ENCODE measurements around the gene SYPL1. TPM values are rescaled to one million over a fixed set of nuclear protein-coding genes. Genes with fewer than 3 reads are reported as not detected.

The SYPL1 gene
- polyA plus RNA-seq, 1 donor from 2014 or later = 17.4 TPM

DNA sequence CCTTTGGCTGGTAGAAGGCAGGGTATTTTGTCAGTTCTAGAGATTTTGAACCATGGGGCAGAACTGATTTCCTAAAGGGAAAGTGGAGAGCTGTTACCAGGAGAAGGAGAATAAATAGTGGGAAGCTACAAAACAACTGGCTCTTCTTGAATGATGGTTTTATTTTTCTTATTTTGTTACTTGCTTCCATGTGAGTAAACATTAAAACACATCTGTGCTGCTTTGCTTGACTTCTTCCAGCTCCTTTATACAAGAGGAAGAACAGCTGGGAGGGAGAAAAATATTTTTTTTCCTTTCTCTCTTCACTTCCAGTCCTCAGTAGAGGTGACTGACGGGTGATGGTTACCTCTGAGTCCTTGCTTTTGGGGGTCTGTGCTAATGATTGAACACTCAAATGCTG is 30.0 kb upstream of the SYPL1 start:
- Histone ChIP-seq H3K9me2 (ENCODE audit: insufficient read depth, low read length) (no peaks in the 10 kb centered on the region), H4K20me1 (ENCODE audit: insufficient read depth) (no peaks in the 10 kb centered on the region), H3F3A (ENCODE audit: insufficient read depth, low read length, poor library complexity, severe bottlenecking) (no peaks in the 10 kb centered on the region), H3K4me3 (ENCODE audit: low read length) (no peak overlapping the region), H3K9ac (ENCODE audit: low read length) (no peak overlapping the region), H3K79me2 (replicated peaks; ENCODE audit: insufficient read depth, low read length) (no peaks in the 10 kb centered on the region), H3K27ac (ENCODE audit: low read length) (no peak overlapping the region), H2AFZ (ENCODE audit: low read depth, low read length) (no peak overlapping the region), H3K36me3 (ENCODE audit: insufficient read depth, low read length) (no peaks in the 10 kb centered on the region), H3K27me3 (ENCODE audit: insufficient read depth, low read depth, low read length) (no peaks in the 10 kb centered on the region), H3K4me2 (ENCODE audit: low read length) (no peak overlapping the region), H3K9me3 (ENCODE audit: low read length) (no peaks in the 10 kb centered on the region)
- TF ChIP-seq MXI1 (conservative IDR thresholded peaks at IDR 0.05; ENCODE audit: poor library complexity, severe bottlenecking) (no peak), EP300 (conservative IDR thresholded peaks at IDR 0.05; ENCODE audit: poor library complexity, severe bottlenecking) (no peak), TAF1 (IDR thresholded peaks at IDR 0.05; ENCODE audit: low read depth) (no peak), POLR2AphosphoS5 (IDR thresholded peaks at IDR 0.05) (no peak), SMC3 (conservative IDR thresholded peaks at IDR 0.05; ENCODE audit: poor library complexity) (no peak), EZH2 (IDR thresholded peaks at IDR 0.05; ENCODE audit: borderline replicate concordance, insufficient read depth, low read length, poor library complexity, severe bottlenecking) (no peak)
- TF ChIP-seq, protein P1, sequence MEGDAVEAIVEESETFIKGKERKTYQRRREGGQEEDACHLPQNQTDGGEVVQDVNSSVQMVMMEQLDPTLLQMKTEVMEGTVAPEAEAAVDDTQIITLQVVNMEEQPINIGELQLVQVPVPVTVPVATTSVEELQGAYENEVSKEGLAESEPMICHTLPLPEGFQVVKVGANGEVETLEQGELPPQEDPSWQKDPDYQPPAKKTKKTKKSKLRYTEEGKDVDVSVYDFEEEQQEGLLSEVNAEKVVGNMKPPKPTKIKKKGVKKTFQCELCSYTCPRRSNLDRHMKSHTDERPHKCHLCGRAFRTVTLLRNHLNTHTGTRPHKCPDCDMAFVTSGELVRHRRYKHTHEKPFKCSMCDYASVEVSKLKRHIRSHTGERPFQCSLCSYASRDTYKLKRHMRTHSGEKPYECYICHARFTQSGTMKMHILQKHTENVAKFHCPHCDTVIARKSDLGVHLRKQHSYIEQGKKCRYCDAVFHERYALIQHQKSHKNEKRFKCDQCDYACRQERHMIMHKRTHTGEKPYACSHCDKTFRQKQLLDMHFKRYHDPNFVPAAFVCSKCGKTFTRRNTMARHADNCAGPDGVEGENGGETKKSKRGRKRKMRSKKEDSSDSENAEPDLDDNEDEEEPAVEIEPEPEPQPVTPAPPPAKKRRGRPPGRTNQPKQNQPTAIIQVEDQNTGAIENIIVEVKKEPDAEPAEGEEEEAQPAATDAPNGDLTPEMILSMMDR (IDR thresholded peaks at IDR 0.05; ENCODE audit: poor library complexity, severe bottlenecking) = no peak
- TF ChIP-seq, protein P2, sequence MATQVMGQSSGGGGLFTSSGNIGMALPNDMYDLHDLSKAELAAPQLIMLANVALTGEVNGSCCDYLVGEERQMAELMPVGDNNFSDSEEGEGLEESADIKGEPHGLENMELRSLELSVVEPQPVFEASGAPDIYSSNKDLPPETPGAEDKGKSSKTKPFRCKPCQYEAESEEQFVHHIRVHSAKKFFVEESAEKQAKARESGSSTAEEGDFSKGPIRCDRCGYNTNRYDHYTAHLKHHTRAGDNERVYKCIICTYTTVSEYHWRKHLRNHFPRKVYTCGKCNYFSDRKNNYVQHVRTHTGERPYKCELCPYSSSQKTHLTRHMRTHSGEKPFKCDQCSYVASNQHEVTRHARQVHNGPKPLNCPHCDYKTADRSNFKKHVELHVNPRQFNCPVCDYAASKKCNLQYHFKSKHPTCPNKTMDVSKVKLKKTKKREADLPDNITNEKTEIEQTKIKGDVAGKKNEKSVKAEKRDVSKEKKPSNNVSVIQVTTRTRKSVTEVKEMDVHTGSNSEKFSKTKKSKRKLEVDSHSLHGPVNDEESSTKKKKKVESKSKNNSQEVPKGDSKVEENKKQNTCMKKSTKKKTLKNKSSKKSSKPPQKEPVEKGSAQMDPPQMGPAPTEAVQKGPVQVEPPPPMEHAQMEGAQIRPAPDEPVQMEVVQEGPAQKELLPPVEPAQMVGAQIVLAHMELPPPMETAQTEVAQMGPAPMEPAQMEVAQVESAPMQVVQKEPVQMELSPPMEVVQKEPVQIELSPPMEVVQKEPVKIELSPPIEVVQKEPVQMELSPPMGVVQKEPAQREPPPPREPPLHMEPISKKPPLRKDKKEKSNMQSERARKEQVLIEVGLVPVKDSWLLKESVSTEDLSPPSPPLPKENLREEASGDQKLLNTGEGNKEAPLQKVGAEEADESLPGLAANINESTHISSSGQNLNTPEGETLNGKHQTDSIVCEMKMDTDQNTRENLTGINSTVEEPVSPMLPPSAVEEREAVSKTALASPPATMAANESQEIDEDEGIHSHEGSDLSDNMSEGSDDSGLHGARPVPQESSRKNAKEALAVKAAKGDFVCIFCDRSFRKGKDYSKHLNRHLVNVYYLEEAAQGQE (IDR thresholded peaks at IDR 0.05; ENCODE audit: borderline replicate concordance) = no peak

DNA sequence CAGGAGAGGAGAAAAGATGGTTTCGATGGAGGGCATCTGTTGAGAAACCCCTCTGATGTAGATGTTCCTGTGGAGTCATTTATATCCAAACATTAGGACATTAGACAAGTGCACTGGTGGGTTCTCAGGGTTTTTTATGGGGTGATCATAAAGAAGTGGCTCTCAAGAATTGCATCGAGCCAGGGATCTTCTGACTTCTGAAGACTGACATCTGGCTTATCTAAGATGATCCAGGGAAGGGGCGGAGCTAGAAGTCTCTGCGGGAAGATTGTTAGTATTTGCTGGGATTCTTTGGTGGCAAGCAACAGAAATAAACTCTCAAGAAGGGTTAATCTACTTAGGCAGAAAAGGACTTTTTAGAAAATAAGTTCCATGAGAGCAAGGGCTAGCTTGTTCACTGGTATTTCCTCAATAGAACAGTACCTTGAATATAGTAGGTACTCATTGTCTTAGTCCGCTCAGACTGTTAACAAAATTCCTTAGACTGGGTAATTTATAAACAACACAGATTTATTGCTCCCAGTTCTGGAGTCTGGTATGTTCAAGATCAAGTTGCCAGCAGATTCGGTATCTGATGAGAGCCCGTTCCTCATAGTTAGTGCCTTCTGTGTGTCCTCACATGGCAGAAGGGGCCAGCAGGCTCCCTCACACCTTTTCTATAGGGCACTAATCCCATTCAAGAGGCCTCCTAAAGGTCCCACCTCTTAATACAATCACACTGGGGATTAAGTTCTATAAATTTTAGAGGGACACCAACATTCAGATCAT is 28.5 kb upstream of the SYPL1 start:
- H3F3A ChIP-seq (ENCODE audit: insufficient read depth, low read length, poor library complexity, severe bottlenecking) = no peaks in the 10 kb centered on the region
- H3K4me2 ChIP-seq (ENCODE audit: low read length) = no peak overlapping the region
- no peak overlapping the region for H3K27ac ChIP-seq (ENCODE audit: low read length)
- no peak overlapping the region for H3K4me3 ChIP-seq (ENCODE audit: low read length)
- TF ChIP-seq MXI1 (conservative IDR thresholded peaks at IDR 0.05; ENCODE audit: poor library complexity, severe bottlenecking) = no peak
- TF ChIP-seq SMC3 (conservative IDR thresholded peaks at IDR 0.05; ENCODE audit: poor library complexity) = no peak
- no peak for TF ChIP-seq EP300 (conservative IDR thresholded peaks at IDR 0.05; ENCODE audit: poor library complexity, severe bottlenecking)
- no peak for TF ChIP-seq RAD21 (conservative IDR thresholded peaks at IDR 0.05)
- TF ChIP-seq, protein P1 (IDR thresholded peaks at IDR 0.05; ENCODE audit: poor library complexity, severe bottlenecking) = no peak
- no peak for TF ChIP-seq POLR2AphosphoS5 (IDR thresholded peaks at IDR 0.05)
- TF ChIP-seq, protein P2 (IDR thresholded peaks at IDR 0.05; ENCODE audit: borderline replicate concordance) = no peak
- TF ChIP-seq EZH2 (IDR thresholded peaks at IDR 0.05; ENCODE audit: borderline replicate concordance, insufficient read depth, low read length, poor library complexity, severe bottlenecking) = no peak
- no peak for TF ChIP-seq TAF1 (IDR thresholded peaks at IDR 0.05; ENCODE audit: low read depth)
- no peaks in the 10 kb centered on the region for H3K9me2 ChIP-seq (ENCODE audit: insufficient read depth, low read length)
- no peaks in the 10 kb centered on the region for H3K27me3 ChIP-seq (ENCODE audit: insufficient read depth, low read depth, low read length)
- no peaks in the 10 kb centered on the region for H3K9me3 ChIP-seq (ENCODE audit: low read length)
- H3K36me3 ChIP-seq (ENCODE audit: insufficient read depth, low read length) = no peaks in the 10 kb centered on the region
- no peak overlapping the region for H3K9ac ChIP-seq (ENCODE audit: low read length)
- H3K79me2 ChIP-seq (replicated peaks; ENCODE audit: insufficient read depth, low read length) = no peaks in the 10 kb centered on the region
- no peak overlapping the region for H2AFZ ChIP-seq (ENCODE audit: low read depth, low read length)
- no peaks in the 10 kb centered on the region for H4K20me1 ChIP-seq (ENCODE audit: insufficient read depth)
